Progenitor cell of endocrine pancreas (in vitro differentiated cells): ENCODE results near the gene RASSF8. TPM values are rescaled to one million over a fixed set of nuclear protein-coding genes. Genes with fewer than 3 reads are reported as not detected.

Experiments
- DNase-seq: peaks from one replicate; pipeline ENCODE4 v3.0.0; 2021; ENCODE audit warnings: low spot score; ENCODE audit not compliant: unreplicated experiment
- H3K27ac Mint-ChIP-seq: 2 replicates; pipeline ENCODE4 v1.8.0; 2021; ENCODE audit warnings: mild to moderate bottlenecking, moderate library complexity, mixed read lengths
- H3K27me3 Mint-ChIP-seq: 2 replicates; pipeline ENCODE4 v1.8.0; 2021; ENCODE audit warnings: mixed read lengths
- H3K36me3 Mint-ChIP-seq: 2 replicates; pipeline ENCODE4 v1.8.0; 2022; ENCODE audit warnings: mixed read lengths; ENCODE audit not compliant: insufficient read depth
- H3K4me1 Mint-ChIP-seq: 2 replicates; pipeline ENCODE4 v1.8.0; 2021; ENCODE audit warnings: low read depth, mixed read lengths
- H3K4me3 Mint-ChIP-seq: 2 replicates; pipeline ENCODE4 v1.8.0; 2021; ENCODE audit warnings: low read depth, mild to moderate bottlenecking, moderate library complexity, mixed read lengths
- H3K9me3 Mint-ChIP-seq: 2 replicates; pipeline ENCODE4 v1.8.0; 2021; ENCODE audit warnings: low read depth, mixed read lengths
- CTCF ChIP-seq: fragments of 200-600 bp; sonication (generic); IDR thresholded peaks from one replicate; pipeline ENCODE4 v1.5.0; 2021; ENCODE audit warnings: antibody characterized with exemption, mild to moderate bottlenecking; ENCODE audit not compliant: unreplicated experiment
- total RNA-seq: library from RNA; stranded (reverse); gene quantifications from 2 replicates; pipeline ENCODE4 v1.2.1, GENCODE V29; 2021

The RASSF8 gene
- total RNA-seq, 1 donor from 2014 or later: 38.8 TPM

- Mint-ChIP-seq H3K27ac (no peak overlapping the region), H3K4me3 (no peak overlapping the region), H3K9me3 (no peaks in the 10 kb centered on the region), H3K36me3 (peaks cover 12% of the 10 kb centered on the region), H3K27me3 (no peaks in the 10 kb centered on the region), H3K4me1 (peaks cover 2% of the 10 kb centered on the region)
- no peak for TF ChIP-seq CTCF
- no peak for DNase-seq
Measured at GRCh38 chr12:26062006-26062405, 103.5 kb downstream of the RASSF8 start.

- Mint-ChIP-seq H3K27ac (no peak overlapping the region), H3K4me3 (no peak overlapping the region), H3K9me3 (no peaks in the 10 kb centered on the region), H3K4me1 (peaks cover 2% of the 10 kb centered on the region), H3K27me3 (no peaks in the 10 kb centered on the region), H3K36me3 (peaks cover 12% of the 10 kb centered on the region)
- no peak for TF ChIP-seq CTCF
- no peak for DNase-seq
Measured at GRCh38 chr12:26062566-26062965, 104.1 kb downstream of the RASSF8 start.

- H3K4me3 Mint-ChIP-seq: no peak overlapping the region
- no peak for TF ChIP-seq CTCF
- H3K27me3 Mint-ChIP-seq: no peaks in the 10 kb centered on the region
- H3K36me3 Mint-ChIP-seq: peaks cover 4% of the 10 kb centered on the region
- DNase-seq: no peak
- no peaks in the 10 kb centered on the region for H3K9me3 Mint-ChIP-seq
- peaks cover 2% of the 10 kb centered on the region for H3K4me1 Mint-ChIP-seq
- H3K27ac Mint-ChIP-seq: no peak overlapping the region
Measured at GRCh38 chr12:26065451-26065850, 107.0 kb downstream of the RASSF8 start.

- no peaks in the 10 kb centered on the region for H3K27me3 Mint-ChIP-seq
- no peak overlapping the region for H3K27ac Mint-ChIP-seq
- H3K4me1 Mint-ChIP-seq: no peaks in the 10 kb centered on the region
- H3K36me3 Mint-ChIP-seq: peaks cover 4% of the 10 kb centered on the region
- no peak for TF ChIP-seq CTCF
- H3K9me3 Mint-ChIP-seq: no peaks in the 10 kb centered on the region
- no peak overlapping the region for H3K4me3 Mint-ChIP-seq
- DNase-seq: no peak
Measured at GRCh38 chr12:26068503-26068902, 110.0 kb downstream of the RASSF8 start.

- Mint-ChIP-seq H3K27ac (no peak overlapping the region), H3K4me3 (no peak overlapping the region)
- TF ChIP-seq CTCF: no peak
Measured at GRCh38 chr12:26069796-26070195, 111.3 kb downstream of the RASSF8 start.

More at GRCh38 chr12:26069796-26070195, 111.3 kb downstream of the RASSF8 start:
- peaks cover 3% of the 10 kb centered on the region for H3K36me3 Mint-ChIP-seq
- no peaks in the 10 kb centered on the region for H3K27me3 Mint-ChIP-seq
- DNase-seq: no peak
- H3K9me3 Mint-ChIP-seq: no peaks in the 10 kb centered on the region
- H3K4me1 Mint-ChIP-seq: no peaks in the 10 kb centered on the region
